Measurements from ENCODE around the gene MRPS7. TPM values are rescaled to one million over a fixed set of nuclear protein-coding genes. Genes with fewer than 3 reads are reported as not detected.
A peak's percentile ranks its signal among the peaks of the same experiment; 100 is the strongest.
"Not testable (repeated sequence)": the region's sequence is repeated elsewhere in the genome, so short reads cannot be mapped to it uniquely, and the experiment has no call there.

The MRPS7 gene
- total RNA-seq, 3 donors from 2014 or later, result 46.4 to 64.8 (median 59.5) TPM

GRCh38 chr17:75252039-75252816, 9.5 kb upstream of the MRPS7 start:
- intact Hi-C loops (cut with DNase I, micrococcal nuclease), result no loop called here
- TF ChIP-seq CTCF (IDR thresholded peaks at IDR 0.05), result no peak
- DNase-seq, result no peak
- no peak overlapping the region for H3K4me3 ChIP-seq
- H3K36me3 ChIP-seq (ENCODE audit: low read depth), result no peaks in the 10 kb centered on the region
- no peaks in the 10 kb centered on the region for H3K4me1 ChIP-seq (ENCODE audit: low read depth)
- ATAC-seq, result no peak
- no peaks in the 10 kb centered on the region for H3K9me3 ChIP-seq

GRCh38 chr17:75255954-75256698, 5.6 kb upstream of the MRPS7 start:
- intact Hi-C loops (cut with DNase I, micrococcal nuclease), result not testable (repeated sequence)

GRCh38 chr17:75257228-75257627, 4.5 kb upstream of the MRPS7 start:
- DNase-seq; H3K4me1 ChIP-seq (ENCODE audit: low read depth); H3K4me3 ChIP-seq; intact Hi-C loops (cut with DNase I, micrococcal nuclease); H3K36me3 ChIP-seq (ENCODE audit: low read depth); H3K9me3 ChIP-seq; ATAC-seq: not testable (repeated sequence)

More at GRCh38 chr17:75255954-75256698, 5.6 kb upstream of the MRPS7 start:
- H3K9me3 ChIP-seq; H3K36me3 ChIP-seq (ENCODE audit: low read depth); DNase-seq; H3K4me3 ChIP-seq; ATAC-seq; H3K4me1 ChIP-seq (ENCODE audit: low read depth): not testable (repeated sequence)

- intact Hi-C loops (cut with DNase I, micrococcal nuclease), result no loop called here
- Histone ChIP-seq H3K4me3 (peak overlapping the region; percentile 91), H3K4me1 (ENCODE audit: low read depth) (peaks cover 16% of the 10 kb centered on the region), H3K9me3 (no peaks in the 10 kb centered on the region), H3K36me3 (ENCODE audit: low read depth) (no peaks in the 10 kb centered on the region)
- DNase-seq, result no peak
- peak; percentile 19 for ATAC-seq
- TF ChIP-seq CTCF (IDR thresholded peaks at IDR 0.05), result no peak
Observed at GRCh38 chr17:75260641-75261335, 891 bp upstream of the MRPS7 start.

GRCh38 chr17:75262112-75262606, 480 bp downstream of the MRPS7 start:
- TF ChIP-seq CTCF (IDR thresholded peaks at IDR 0.05), result no peak
- no peaks in the 10 kb centered on the region for H3K9me3 ChIP-seq
- peak overlapping the region; percentile 91 for H3K4me3 ChIP-seq
- intact Hi-C loops (cut with DNase I, micrococcal nuclease), result no loop called here
- ATAC-seq (peak; percentile 27), DNase-seq (no peak)
- peaks cover 20% of the 10 kb centered on the region for H3K4me1 ChIP-seq (ENCODE audit: low read depth)
- H3K36me3 ChIP-seq (ENCODE audit: low read depth), result peaks cover 8% of the 10 kb centered on the region

- ATAC-seq (no peak), DNase-seq (no peak)
- TF ChIP-seq CTCF (IDR thresholded peaks at IDR 0.05), result no peak
- Histone ChIP-seq H3K4me3 (no peak overlapping the region), H3K9me3 (no peaks in the 10 kb centered on the region), H3K4me1 (ENCODE audit: low read depth) (peaks cover 24% of the 10 kb centered on the region), H3K36me3 (ENCODE audit: low read depth) (peaks cover 8% of the 10 kb centered on the region)
- intact Hi-C loops (cut with DNase I, micrococcal nuclease), result no loop called here
Observed at GRCh38 chr17:75263055-75263454, 1.4 kb downstream of the MRPS7 start.
